ENCODE measurements around the gene APC2. TPM values are rescaled to one million over a fixed set of nuclear protein-coding genes. Genes with fewer than 3 reads are reported as not detected.
"Not testable (repeated sequence)": the region's sequence is repeated elsewhere in the genome, so short reads cannot be mapped to it uniquely, and the experiment has no call there.

The APC2 gene
- total RNA-seq, 2 donors from 2014 or later = 0.38 to 0.57 TPM

DNA sequence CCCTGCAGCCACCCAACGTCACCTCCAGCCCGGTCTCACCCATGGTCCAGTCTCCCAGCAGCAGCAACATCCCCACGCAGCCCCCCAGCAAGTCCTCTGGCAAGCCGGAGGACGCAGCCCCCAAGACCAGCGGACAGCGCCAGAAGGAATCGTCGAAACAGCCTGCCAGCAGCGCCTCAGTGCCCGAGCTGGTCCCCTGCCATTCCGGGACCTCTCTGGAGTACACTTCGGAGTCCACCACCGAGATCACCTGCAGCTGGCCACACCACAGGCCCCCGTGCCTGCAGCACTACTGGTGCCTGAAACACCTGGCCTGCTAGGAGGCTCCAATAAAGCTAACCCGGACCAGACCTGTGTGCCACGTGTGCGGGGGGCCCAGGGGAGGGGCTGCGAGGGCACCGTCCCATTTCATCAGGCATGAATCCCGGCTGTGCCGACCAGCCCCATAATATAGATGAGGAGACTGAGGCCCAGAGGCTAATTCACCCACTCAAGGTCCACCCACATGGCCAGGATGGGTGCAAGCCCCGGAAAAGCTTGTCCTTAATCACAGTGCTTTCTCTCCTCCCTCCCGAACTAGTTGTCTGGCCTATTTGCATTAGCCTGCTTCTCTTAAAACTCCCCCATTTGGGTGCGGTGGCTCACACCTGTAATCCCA is 47.8 kb downstream of the APC2 start:
- Mint-ChIP-seq H3K4me1 (peaks cover 2% of the 10 kb centered on the region), H3K27ac (no peak overlapping the region), H3K27me3 (ENCODE audit: insufficient read depth) (peaks cover 28% of the 10 kb centered on the region), H3K9me3 (peaks cover 19% of the 10 kb centered on the region), H3K36me3 (ENCODE audit: low read depth) (peaks cover 2% of the 10 kb centered on the region), H3K4me3 (no peak overlapping the region)
- H3K4me3 ChIP-seq (ENCODE audit: low read length) = no peak overlapping the region
- TF ChIP-seq, protein P1, sequence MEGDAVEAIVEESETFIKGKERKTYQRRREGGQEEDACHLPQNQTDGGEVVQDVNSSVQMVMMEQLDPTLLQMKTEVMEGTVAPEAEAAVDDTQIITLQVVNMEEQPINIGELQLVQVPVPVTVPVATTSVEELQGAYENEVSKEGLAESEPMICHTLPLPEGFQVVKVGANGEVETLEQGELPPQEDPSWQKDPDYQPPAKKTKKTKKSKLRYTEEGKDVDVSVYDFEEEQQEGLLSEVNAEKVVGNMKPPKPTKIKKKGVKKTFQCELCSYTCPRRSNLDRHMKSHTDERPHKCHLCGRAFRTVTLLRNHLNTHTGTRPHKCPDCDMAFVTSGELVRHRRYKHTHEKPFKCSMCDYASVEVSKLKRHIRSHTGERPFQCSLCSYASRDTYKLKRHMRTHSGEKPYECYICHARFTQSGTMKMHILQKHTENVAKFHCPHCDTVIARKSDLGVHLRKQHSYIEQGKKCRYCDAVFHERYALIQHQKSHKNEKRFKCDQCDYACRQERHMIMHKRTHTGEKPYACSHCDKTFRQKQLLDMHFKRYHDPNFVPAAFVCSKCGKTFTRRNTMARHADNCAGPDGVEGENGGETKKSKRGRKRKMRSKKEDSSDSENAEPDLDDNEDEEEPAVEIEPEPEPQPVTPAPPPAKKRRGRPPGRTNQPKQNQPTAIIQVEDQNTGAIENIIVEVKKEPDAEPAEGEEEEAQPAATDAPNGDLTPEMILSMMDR (conservative IDR thresholded peaks at IDR 0.05) = no peak
- peaks cover under 1% of the 10 kb centered on the region for H3K27me3 ChIP-seq (ENCODE audit: control insufficient read depth, insufficient read depth, low read length, poor library complexity, severe bottlenecking)
- WGBS, 2 experiments (ENCODE audit: insufficient coverage in 1 of 2, insufficient read length in 1 of 2) = 87 to 92% methylated on average over 17 to 25 of the region's 25 CpGs
- no peaks in the 10 kb centered on the region for H3K36me3 ChIP-seq (ENCODE audit: control insufficient read depth, insufficient read depth, low read length)
- peaks cover 8% of the 10 kb centered on the region for H3K9me3 ChIP-seq (ENCODE audit: control insufficient read depth, low read length)
- no peak overlapping the region for H3K27ac ChIP-seq (ENCODE audit: low read depth, low read length)
- no peak for DNase-seq
- H3K4me1 ChIP-seq (ENCODE audit: control insufficient read depth, insufficient read depth, low read length) = no peaks in the 10 kb centered on the region
- H3K9ac ChIP-seq (ENCODE audit: extremely low read depth, low read length, poor library complexity, severe bottlenecking) = no peak overlapping the region

GRCh38 chr19:1499231-1499630 is 49.3 kb downstream of the APC2 start:
- not testable (repeated sequence) for H3K27ac Mint-ChIP-seq
- H3K9me3 Mint-ChIP-seq = peaks cover 19% of the 10 kb centered on the region

DNA sequence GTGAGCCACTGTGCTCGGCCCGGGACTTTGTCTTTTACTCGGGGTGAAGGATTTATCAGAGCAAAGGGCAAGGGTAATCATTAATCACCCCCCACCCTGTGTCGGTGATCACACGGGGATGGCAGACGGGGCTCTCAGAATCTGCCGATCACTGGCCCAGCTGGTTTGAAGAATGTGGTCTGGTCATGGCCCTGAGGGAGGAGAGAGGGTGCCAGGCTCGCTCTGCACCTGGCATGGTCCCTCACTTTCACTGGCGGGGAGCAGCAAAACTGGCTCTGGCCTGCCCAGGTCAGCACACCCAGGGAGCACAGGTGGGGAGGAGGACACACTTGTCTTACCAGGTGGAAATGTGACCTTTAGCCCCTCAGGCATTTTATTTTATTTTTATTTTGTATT is 51.3 kb downstream of the APC2 start:
- H3K27me3 ChIP-seq (ENCODE audit: control insufficient read depth, insufficient read depth, low read length, poor library complexity, severe bottlenecking) = peaks cover 16% of the 10 kb centered on the region
- peaks cover 7% of the 10 kb centered on the region for H3K36me3 Mint-ChIP-seq (ENCODE audit: low read depth)
- WGBS, 2 experiments (ENCODE audit: insufficient coverage in 1 of 2, insufficient read length in 1 of 2) = 89 to 92% methylated on average over 3 to 9 of the region's 9 CpGs
- no peaks in the 10 kb centered on the region for H3K4me1 ChIP-seq (ENCODE audit: control insufficient read depth, insufficient read depth, low read length)
- peaks cover 8% of the 10 kb centered on the region for H3K9me3 ChIP-seq (ENCODE audit: control insufficient read depth, low read length)
- H3K9ac ChIP-seq (ENCODE audit: extremely low read depth, low read length, poor library complexity, severe bottlenecking) = no peak overlapping the region
- no peak overlapping the region for H3K27ac ChIP-seq (ENCODE audit: low read depth, low read length)
- H3K9me3 Mint-ChIP-seq = peaks cover 24% of the 10 kb centered on the region
- DNase-seq = no peak
- H3K27ac Mint-ChIP-seq = no peak overlapping the region
- TF ChIP-seq, protein P1 (conservative IDR thresholded peaks at IDR 0.05) = no peak
- no peaks in the 10 kb centered on the region for H3K36me3 ChIP-seq (ENCODE audit: control insufficient read depth, insufficient read depth, low read length)
- no peak overlapping the region for H3K4me3 ChIP-seq (ENCODE audit: low read length)
- no peak overlapping the region for H3K4me3 Mint-ChIP-seq
- H3K27me3 Mint-ChIP-seq (ENCODE audit: insufficient read depth) = peaks cover 40% of the 10 kb centered on the region
- H3K4me1 Mint-ChIP-seq = peaks cover 2% of the 10 kb centered on the region

More at GRCh38 chr19:1499231-1499630, 49.3 kb downstream of the APC2 start:
- WGBS, 2 experiments (ENCODE audit: insufficient coverage in 1 of 2, insufficient read length in 1 of 2) = 96% methylated on average over 4 of the region's 34 CpGs; no CpG with 5 or more reads in 1 of the 2 experiments
- H3K36me3 ChIP-seq (ENCODE audit: control insufficient read depth, insufficient read depth, low read length); H3K9me3 ChIP-seq (ENCODE audit: control insufficient read depth, low read length); H3K4me1 ChIP-seq (ENCODE audit: control insufficient read depth, insufficient read depth, low read length); H3K27ac ChIP-seq (ENCODE audit: low read depth, low read length); H3K9ac ChIP-seq (ENCODE audit: extremely low read depth, low read length, poor library complexity, severe bottlenecking); H3K27me3 ChIP-seq (ENCODE audit: control insufficient read depth, insufficient read depth, low read length, poor library complexity, severe bottlenecking); H3K4me1 Mint-ChIP-seq; H3K36me3 Mint-ChIP-seq (ENCODE audit: low read depth); H3K4me3 ChIP-seq (ENCODE audit: low read length); DNase-seq; H3K4me3 Mint-ChIP-seq: not testable (repeated sequence)
- H3K27me3 Mint-ChIP-seq (ENCODE audit: insufficient read depth) = peaks cover 30% of the 10 kb centered on the region

Data from endodermal cell (in vitro differentiated cells).